ENCODE measurements around the gene NGEF. TPM values are rescaled to one million over a fixed set of nuclear protein-coding genes. Genes with fewer than 3 reads are reported as not detected.

NGEF gene
- total and polyA plus RNA-seq, 2 experiments from 2014 or later: 2.0 to 2.9 TPM

DNA sequence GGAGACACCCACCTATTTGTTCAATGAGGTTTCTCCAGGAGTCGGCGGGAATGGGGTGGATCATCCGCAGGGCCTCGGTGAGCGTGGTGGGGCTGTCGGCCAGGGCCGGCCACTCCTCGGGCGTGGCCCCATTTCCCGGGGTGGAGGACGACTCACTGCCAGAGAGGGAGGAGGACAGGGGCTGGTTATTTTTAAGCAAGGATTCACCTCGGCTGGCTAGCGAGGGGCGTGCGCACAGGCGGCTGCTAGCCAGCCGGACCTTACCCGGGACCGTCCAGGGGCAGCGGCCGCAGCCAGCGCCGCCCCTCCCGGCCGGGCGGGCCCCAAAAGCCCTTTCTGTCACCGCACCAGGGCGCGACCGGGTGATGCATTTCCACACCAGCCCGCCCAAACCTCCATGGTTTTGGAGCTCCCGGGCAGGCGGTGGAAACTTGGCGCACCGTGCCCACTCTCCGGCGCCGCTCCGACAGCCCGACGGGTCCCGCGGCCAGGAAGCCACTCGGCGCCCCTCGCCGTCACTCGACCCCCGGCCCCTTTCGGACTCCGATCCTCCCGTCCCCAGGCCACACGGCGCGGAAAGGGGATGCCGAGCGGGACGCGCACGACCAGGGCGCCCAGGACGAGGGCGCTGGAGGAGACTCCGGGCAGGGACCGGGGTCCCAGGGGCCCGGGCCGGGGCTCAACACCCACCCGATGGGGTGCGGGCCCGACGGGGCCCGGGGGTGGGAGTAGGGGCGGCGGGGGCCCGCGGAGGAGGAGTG lies 85.8 kb downstream of the NGEF start:
- H3K4me3 ChIP-seq: peak overlapping the region; percentile 46
- no peaks in the 10 kb centered on the region for H3K36me3 ChIP-seq
- no peaks in the 10 kb centered on the region for H3K9me3 ChIP-seq (ENCODE audit: low read depth)
- H3K4me1 ChIP-seq (ENCODE audit: low read depth): peaks cover 16% of the 10 kb centered on the region
- no peak overlapping the region for H3K27ac ChIP-seq
- TF ChIP-seq, protein P1, sequence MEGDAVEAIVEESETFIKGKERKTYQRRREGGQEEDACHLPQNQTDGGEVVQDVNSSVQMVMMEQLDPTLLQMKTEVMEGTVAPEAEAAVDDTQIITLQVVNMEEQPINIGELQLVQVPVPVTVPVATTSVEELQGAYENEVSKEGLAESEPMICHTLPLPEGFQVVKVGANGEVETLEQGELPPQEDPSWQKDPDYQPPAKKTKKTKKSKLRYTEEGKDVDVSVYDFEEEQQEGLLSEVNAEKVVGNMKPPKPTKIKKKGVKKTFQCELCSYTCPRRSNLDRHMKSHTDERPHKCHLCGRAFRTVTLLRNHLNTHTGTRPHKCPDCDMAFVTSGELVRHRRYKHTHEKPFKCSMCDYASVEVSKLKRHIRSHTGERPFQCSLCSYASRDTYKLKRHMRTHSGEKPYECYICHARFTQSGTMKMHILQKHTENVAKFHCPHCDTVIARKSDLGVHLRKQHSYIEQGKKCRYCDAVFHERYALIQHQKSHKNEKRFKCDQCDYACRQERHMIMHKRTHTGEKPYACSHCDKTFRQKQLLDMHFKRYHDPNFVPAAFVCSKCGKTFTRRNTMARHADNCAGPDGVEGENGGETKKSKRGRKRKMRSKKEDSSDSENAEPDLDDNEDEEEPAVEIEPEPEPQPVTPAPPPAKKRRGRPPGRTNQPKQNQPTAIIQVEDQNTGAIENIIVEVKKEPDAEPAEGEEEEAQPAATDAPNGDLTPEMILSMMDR (IDR thresholded peaks at IDR 0.05; ENCODE audit: low read depth, low read length): no peak
- DNase-seq (ENCODE audit: low read depth in 1 of 2, low spot score in 1 of 2): no peak
- peaks cover 64% of the 10 kb centered on the region for H3K27me3 ChIP-seq

DNA sequence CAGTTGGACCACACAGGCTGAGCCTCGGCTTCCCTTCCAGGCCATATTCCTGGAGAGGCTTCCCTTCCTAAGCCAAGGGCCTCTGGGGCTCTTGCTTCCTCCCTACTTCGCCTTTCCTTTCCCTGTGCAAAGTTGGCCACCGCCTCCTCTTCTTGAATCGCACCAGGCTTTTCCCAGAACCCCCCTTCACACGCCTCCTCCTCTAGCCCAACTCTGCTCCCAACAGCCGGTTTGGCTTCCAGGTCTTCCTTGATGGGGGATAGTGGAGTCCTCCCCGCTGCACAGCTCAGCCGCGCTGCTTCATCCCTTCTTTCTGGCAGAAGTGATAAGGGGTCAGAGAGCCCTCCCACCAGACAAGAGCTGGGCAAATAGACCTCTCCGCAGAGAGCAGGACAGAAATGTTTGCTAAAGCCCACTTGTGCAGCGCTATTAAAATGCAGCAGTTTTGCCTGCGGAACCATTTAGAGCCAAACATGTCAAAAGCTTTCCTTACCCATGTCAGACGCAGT lies 86.6 kb downstream of the NGEF start:
- H3K4me1 ChIP-seq (ENCODE audit: low read depth): peaks cover 16% of the 10 kb centered on the region
- TF ChIP-seq, protein P1 (IDR thresholded peaks at IDR 0.05; ENCODE audit: low read depth, low read length): no peak
- H3K36me3 ChIP-seq: no peaks in the 10 kb centered on the region
- no peaks in the 10 kb centered on the region for H3K9me3 ChIP-seq (ENCODE audit: low read depth)
- H3K27me3 ChIP-seq: peaks cover 64% of the 10 kb centered on the region
- no peak overlapping the region for H3K27ac ChIP-seq
- H3K4me3 ChIP-seq: no peak overlapping the region
- no peak for DNase-seq (ENCODE audit: low read depth in 1 of 2, low spot score in 1 of 2)

DNA sequence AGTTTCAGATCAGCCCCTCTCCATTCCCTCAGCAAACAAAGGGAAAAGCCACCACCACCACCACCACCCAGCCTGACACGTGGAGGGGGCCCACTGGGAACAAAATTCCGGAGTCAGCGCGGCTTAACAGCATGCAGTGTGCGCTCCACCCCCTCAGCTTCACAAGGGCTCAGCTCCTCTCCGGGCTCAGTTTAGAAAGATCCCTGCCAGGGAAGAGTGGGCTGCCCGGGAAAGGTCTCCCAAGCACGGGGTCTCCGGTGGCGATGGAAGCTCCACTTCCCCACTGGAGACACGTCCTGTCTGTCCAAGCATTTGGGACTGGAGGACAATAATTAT lies 87.3 kb downstream of the NGEF start:
- TF ChIP-seq, protein P1 (IDR thresholded peaks at IDR 0.05; ENCODE audit: low read depth, low read length): no peak
- peak in 1 of 2 donors; percentile 27 for DNase-seq (ENCODE audit: low read depth in 1 of 2, low spot score in 1 of 2)
- Histone ChIP-seq H3K27me3 (peaks cover 57% of the 10 kb centered on the region), H3K9me3 (ENCODE audit: low read depth) (no peaks in the 10 kb centered on the region), H3K4me1 (ENCODE audit: low read depth) (peaks cover 16% of the 10 kb centered on the region), H3K27ac (no peak overlapping the region), H3K4me3 (no peak overlapping the region), H3K36me3 (no peaks in the 10 kb centered on the region)

DNA sequence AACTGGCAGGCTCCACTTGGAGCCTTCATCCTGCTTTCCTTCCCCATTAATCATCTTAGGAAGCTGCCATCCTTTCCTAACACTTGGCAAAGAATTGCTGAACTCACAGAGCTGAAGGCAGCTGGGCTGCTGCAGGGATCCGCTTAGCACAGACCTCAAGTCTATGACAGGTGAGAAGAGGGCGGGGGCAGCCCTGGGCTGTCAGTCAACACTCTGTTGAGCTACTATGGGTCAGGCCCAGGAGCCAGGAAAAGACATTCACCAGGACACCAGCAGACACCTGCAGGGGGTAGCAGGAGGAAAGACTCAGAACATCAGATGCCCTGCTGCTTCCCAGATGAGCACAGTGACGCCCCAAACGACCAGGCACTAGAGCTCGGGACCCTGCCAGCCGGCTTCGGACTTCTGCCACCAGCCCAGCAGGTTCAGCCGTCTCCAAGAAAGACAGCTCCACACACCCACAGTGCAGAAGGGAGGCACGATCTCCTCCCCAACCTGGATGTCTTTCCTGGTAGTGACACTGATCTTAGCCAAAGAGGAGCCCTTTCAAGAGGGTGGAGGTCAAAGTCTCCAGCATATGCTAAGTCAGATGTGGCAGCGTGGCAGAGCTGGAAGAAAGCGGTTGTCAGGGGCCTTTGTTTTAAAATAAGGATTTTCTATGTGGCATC lies 87.8 kb downstream of the NGEF start:
- peaks cover 52% of the 10 kb centered on the region for H3K27me3 ChIP-seq
- peaks cover 16% of the 10 kb centered on the region for H3K4me1 ChIP-seq (ENCODE audit: low read depth)
- no peaks in the 10 kb centered on the region for H3K9me3 ChIP-seq (ENCODE audit: low read depth)
- H3K36me3 ChIP-seq: no peaks in the 10 kb centered on the region
- TF ChIP-seq, protein P1 (IDR thresholded peaks at IDR 0.05; ENCODE audit: low read depth, low read length): no peak
- H3K27ac ChIP-seq: no peak overlapping the region
- peak in 1 of 2 donors; percentile 54 for DNase-seq (ENCODE audit: low read depth in 1 of 2, low spot score in 1 of 2)
- no peak overlapping the region for H3K4me3 ChIP-seq

DNA sequence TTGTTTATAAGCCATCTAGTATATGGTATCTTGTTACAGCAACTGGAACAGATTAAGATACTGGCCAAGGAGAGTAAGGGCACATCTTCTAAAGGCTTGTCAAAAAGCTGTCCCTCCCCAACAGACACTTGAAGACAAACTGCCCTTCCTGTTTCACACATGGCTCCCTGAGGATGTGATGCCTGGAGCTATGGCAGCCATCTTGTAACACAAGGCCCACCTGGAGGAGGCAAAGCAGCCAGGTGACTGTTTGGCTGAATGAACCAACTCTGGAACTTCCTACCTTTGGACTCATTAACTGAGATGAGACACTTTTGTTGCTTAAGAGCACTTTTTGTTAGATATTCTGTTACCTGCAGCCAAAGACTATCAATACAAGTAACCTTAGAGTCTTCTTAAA lies 88.6 kb downstream of the NGEF start:
- no peak for DNase-seq (ENCODE audit: low read depth in 1 of 2, low spot score in 1 of 2)
- no peaks in the 10 kb centered on the region for H3K36me3 ChIP-seq
- TF ChIP-seq, protein P1 (IDR thresholded peaks at IDR 0.05; ENCODE audit: low read depth, low read length): no peak
- peaks cover 16% of the 10 kb centered on the region for H3K4me1 ChIP-seq (ENCODE audit: low read depth)
- H3K27ac ChIP-seq: no peak overlapping the region
- H3K9me3 ChIP-seq (ENCODE audit: low read depth): no peaks in the 10 kb centered on the region
- no peak overlapping the region for H3K4me3 ChIP-seq
- H3K27me3 ChIP-seq: peaks cover 44% of the 10 kb centered on the region
